Measurements from ENCODE around the gene MOCS1. TPM values are rescaled to one million over a fixed set of nuclear protein-coding genes. Genes with fewer than 3 reads are reported as not detected.

Gene MOCS1
- total and polyA plus RNA-seq, 4 donors, result 6.7 to 36.2 (median 29.2) TPM

GRCh38 chr6:39914239-39914638, 20.0 kb downstream of the MOCS1 start:
- Histone ChIP-seq H3K9ac (ENCODE audit: low read depth in 1 of 2, low read length in 2 of 2) (no peak overlapping the region), H3K36me3 (ENCODE audit: control insufficient read depth in 4 of 4, insufficient read depth in 3 of 4, low read depth in 1 of 4, low read length in 3 of 4) (peaks cover 3 to 51% (median 16%) of the 10 kb centered on the region in 4 donors), H3K4me1 (ENCODE audit: control insufficient read depth in 4 of 4, insufficient read depth in 4 of 4, low read length in 3 of 4) (peaks cover 10 to 23% (median 17%) of the 10 kb centered on the region in 4 donors), H3K27me3 (ENCODE audit: control insufficient read depth in 4 of 4, insufficient read depth in 4 of 4, low read length in 3 of 4) (no peaks in the 10 kb centered on the region), H3K9me3 (ENCODE audit: control insufficient read depth in 4 of 4, low read length in 3 of 4) (no peaks in the 10 kb centered on the region), H3K27ac (ENCODE audit: low read depth in 1 of 2, low read length in 2 of 2) (no peak overlapping the region), H3K4me3 (ENCODE audit: low read depth in 1 of 3, low read length in 3 of 3) (no peak overlapping the region)
- DNase-seq (ENCODE audit: low spot score), result no peak
- WGBS, result 88% methylated on average over 3 of the region's 3 CpGs
- TF ChIP-seq JUND (IDR thresholded peaks at IDR 0.05) (no peak), CTCF (IDR thresholded peaks at IDR 0.05; ENCODE audit: low read depth, low read length, missing input control) (no peak), NR2F2 (IDR thresholded peaks at IDR 0.05) (no peak), EGR1 (IDR thresholded peaks at IDR 0.05; ENCODE audit: low read depth in 2 of 2) (no peak)

- no peak overlapping the region for H3K4me3 ChIP-seq (ENCODE audit: low read depth in 1 of 3, low read length in 3 of 3)
- H3K9ac ChIP-seq (ENCODE audit: low read depth in 1 of 2, low read length in 2 of 2), result no peak overlapping the region
- H3K4me1 ChIP-seq (ENCODE audit: control insufficient read depth in 4 of 4, insufficient read depth in 4 of 4, low read length in 3 of 4), result peaks cover 8 to 16% (median 12%) of the 10 kb centered on the region in 4 donors
- no peaks in the 10 kb centered on the region for H3K9me3 ChIP-seq (ENCODE audit: control insufficient read depth in 4 of 4, low read length in 3 of 4)
- no peaks in the 10 kb centered on the region for H3K27me3 ChIP-seq (ENCODE audit: control insufficient read depth in 4 of 4, insufficient read depth in 4 of 4, low read length in 3 of 4)
- peaks cover 3 to 54% (median 18%) of the 10 kb centered on the region in 4 donors for H3K36me3 ChIP-seq (ENCODE audit: control insufficient read depth in 4 of 4, insufficient read depth in 3 of 4, low read depth in 1 of 4, low read length in 3 of 4)
- WGBS, result 95% methylated on average over 12 of the region's 12 CpGs
- TF ChIP-seq TAF1 (conservative IDR thresholded peaks at IDR 0.05) (no peak), ATF3 (IDR thresholded peaks at IDR 0.05) (no peak), RAD21 (IDR thresholded peaks at IDR 0.05) (no peak), YY1 (IDR thresholded peaks at IDR 0.05) (no peak), ZBTB33 (IDR thresholded peaks at IDR 0.05) (no peak)
- DNase-seq (ENCODE audit: low spot score), result no peak
- H3K27ac ChIP-seq (ENCODE audit: low read depth in 1 of 2, low read length in 2 of 2), result no peak overlapping the region
Observed at GRCh38 chr6:39913391-39913916, 20.8 kb downstream of the MOCS1 start.

- peaks cover 3 to 56% (median 20%) of the 10 kb centered on the region in 4 donors for H3K36me3 ChIP-seq (ENCODE audit: control insufficient read depth in 4 of 4, insufficient read depth in 3 of 4, low read depth in 1 of 4, low read length in 3 of 4)
- DNase-seq (ENCODE audit: low spot score), result no peak
- H3K27me3 ChIP-seq (ENCODE audit: control insufficient read depth in 4 of 4, insufficient read depth in 4 of 4, low read length in 3 of 4), result no peaks in the 10 kb centered on the region
- no peak overlapping the region for H3K9ac ChIP-seq (ENCODE audit: low read depth in 1 of 2, low read length in 2 of 2)
- WGBS, result 97% methylated on average over 4 of the region's 4 CpGs
- no peaks in the 10 kb centered on the region for H3K9me3 ChIP-seq (ENCODE audit: control insufficient read depth in 4 of 4, low read length in 3 of 4)
- H3K27ac ChIP-seq (ENCODE audit: low read depth in 1 of 2, low read length in 2 of 2), result no peak overlapping the region
- no peak for TF ChIP-seq EGR1 (IDR thresholded peaks at IDR 0.05; ENCODE audit: low read depth in 2 of 2)
- no peak for TF ChIP-seq NR2F2 (IDR thresholded peaks at IDR 0.05)
- TF ChIP-seq ZBTB33 (IDR thresholded peaks at IDR 0.05), result no peak
- no peak for TF ChIP-seq HNF4G (IDR thresholded peaks at IDR 0.05)
- no peak for TF ChIP-seq MAX (IDR thresholded peaks at IDR 0.05)
- TF ChIP-seq JUND (IDR thresholded peaks at IDR 0.05), result no peak
- no peak for TF ChIP-seq GABPA (IDR thresholded peaks at IDR 0.05 in 1 of 2, conservative IDR thresholded peaks at IDR 0.05 in 1 of 2)
- TF ChIP-seq FOXA1 (IDR thresholded peaks at IDR 0.05), result no peak
- no peak for TF ChIP-seq YY1 (IDR thresholded peaks at IDR 0.05)
- no peak for TF ChIP-seq CTCF (IDR thresholded peaks at IDR 0.05; ENCODE audit: low read depth, low read length, missing input control)
- TF ChIP-seq RAD21 (IDR thresholded peaks at IDR 0.05), result no peak
- no peak for TF ChIP-seq ATF3 (IDR thresholded peaks at IDR 0.05)
- H3K4me3 ChIP-seq (ENCODE audit: low read depth in 1 of 3, low read length in 3 of 3), result no peak overlapping the region
- peaks cover 0 to 9% (median 7%) of the 10 kb centered on the region in 4 donors for H3K4me1 ChIP-seq (ENCODE audit: control insufficient read depth in 4 of 4, insufficient read depth in 4 of 4, low read length in 3 of 4)
Observed at GRCh38 chr6:39912446-39912845, 21.8 kb downstream of the MOCS1 start.

Measured in liver (tissue), 9 donors.